ENCODE results near the gene TRPC4.

- no peak for TF ChIP-seq POLR2A (IDR thresholded peaks at IDR 0.05)
- TF ChIP-seq, protein P1, sequence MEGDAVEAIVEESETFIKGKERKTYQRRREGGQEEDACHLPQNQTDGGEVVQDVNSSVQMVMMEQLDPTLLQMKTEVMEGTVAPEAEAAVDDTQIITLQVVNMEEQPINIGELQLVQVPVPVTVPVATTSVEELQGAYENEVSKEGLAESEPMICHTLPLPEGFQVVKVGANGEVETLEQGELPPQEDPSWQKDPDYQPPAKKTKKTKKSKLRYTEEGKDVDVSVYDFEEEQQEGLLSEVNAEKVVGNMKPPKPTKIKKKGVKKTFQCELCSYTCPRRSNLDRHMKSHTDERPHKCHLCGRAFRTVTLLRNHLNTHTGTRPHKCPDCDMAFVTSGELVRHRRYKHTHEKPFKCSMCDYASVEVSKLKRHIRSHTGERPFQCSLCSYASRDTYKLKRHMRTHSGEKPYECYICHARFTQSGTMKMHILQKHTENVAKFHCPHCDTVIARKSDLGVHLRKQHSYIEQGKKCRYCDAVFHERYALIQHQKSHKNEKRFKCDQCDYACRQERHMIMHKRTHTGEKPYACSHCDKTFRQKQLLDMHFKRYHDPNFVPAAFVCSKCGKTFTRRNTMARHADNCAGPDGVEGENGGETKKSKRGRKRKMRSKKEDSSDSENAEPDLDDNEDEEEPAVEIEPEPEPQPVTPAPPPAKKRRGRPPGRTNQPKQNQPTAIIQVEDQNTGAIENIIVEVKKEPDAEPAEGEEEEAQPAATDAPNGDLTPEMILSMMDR (IDR thresholded peaks at IDR 0.05): no peak
These were observed 117.4 kb downstream of the TRPC4 start for GRCh38 chr13:37752146-37752545.
